Superior temporal gyrus (tissue), 1 donor: Measurements from ENCODE around the gene CATSPER3.

Source experiments
- DNase-seq: peaks from one replicate; pipeline ENCODE4 v3.0.0-alpha.2; 2016; ENCODE audit errors: extremely low spot score

Gene CATSPER3

GRCh38 chr5:135029477-135030122, 61.9 kb downstream of the CATSPER3 start:
- DNase-seq, result no peak

DNA sequence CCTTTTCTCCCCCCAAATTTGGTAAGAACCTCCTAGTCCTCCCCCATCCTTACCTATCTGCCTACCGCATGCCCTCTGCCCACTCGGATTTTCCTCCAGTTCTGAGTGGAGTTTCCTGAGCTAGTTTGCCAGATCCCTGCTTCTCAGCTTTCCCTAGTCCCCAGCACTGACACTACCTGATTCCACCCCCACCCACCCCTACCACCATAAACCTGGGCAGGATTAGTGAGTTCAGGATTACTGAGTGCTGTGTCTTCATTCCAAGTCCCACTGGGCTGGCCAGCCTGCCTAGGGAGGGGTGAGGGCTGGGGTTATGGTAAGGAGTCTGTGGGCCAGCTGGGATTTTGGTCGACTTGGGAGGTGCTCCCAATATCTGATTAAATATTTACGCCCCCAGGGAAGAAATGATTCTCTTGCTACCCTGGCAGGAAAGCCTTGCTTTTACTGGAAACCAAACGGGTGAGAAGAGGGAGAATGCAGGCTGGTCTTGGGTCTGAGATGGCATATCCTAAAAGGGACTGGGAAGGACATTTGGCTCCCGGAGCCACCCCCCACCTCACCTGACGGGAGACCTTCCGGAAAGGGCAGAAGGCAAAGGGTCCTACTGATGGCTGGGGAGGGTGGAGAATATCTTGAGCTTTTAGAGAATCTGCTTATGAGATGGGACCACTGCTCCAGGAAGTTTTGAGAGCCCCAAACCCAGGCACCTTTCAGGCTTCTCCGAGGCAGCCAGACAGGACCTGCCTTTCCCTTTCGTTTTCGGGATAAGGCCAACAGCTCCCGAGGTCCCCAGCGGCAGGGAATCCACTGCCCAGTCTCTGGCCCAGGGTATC, 62.6 kb downstream of the CATSPER3 start:
- DNase-seq, result no peak

DNA sequence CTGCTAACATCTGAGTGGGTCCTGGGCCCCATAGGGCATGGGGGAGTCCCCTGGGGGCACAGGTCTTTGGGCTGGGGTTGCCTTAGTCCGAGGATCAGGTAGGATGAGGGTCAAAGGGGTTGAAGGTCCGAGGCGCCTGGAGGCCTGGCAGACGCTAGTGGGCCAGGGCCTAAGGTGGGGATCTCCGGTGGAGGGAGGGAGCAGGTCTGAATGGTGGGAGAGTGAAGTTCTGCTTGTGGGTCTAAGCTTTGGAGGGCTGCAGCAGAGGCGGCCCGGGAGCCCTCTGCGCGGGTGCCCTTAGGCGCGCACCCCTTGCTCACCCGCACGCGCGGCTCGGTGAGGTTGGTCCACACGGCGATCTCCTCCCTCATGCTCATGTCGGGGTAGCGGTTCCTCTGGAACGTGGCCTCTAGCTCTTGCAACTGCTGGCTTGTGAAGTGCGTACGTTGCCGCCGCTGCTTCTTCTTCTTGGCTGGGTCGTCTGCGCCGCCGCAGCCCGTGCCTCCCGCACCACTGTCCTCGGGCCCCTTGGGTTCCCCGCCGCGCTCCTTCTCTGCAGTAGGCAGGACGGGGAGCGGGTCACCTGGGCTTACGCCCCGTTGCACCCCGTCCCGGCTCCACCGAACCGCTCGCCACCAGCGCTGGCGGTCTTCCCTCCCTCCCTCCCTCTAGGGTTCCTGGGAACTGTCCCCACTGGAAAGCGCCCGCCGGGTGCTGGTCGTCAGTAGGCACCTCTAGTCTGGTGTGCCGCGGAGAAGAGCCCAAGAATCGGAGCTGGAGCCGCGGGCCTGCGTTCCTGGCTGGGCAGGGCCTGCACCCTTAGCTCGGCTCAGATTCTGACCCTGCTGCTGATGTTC, 63.5 kb downstream of the CATSPER3 start:
- DNase-seq, result no peak

DNA sequence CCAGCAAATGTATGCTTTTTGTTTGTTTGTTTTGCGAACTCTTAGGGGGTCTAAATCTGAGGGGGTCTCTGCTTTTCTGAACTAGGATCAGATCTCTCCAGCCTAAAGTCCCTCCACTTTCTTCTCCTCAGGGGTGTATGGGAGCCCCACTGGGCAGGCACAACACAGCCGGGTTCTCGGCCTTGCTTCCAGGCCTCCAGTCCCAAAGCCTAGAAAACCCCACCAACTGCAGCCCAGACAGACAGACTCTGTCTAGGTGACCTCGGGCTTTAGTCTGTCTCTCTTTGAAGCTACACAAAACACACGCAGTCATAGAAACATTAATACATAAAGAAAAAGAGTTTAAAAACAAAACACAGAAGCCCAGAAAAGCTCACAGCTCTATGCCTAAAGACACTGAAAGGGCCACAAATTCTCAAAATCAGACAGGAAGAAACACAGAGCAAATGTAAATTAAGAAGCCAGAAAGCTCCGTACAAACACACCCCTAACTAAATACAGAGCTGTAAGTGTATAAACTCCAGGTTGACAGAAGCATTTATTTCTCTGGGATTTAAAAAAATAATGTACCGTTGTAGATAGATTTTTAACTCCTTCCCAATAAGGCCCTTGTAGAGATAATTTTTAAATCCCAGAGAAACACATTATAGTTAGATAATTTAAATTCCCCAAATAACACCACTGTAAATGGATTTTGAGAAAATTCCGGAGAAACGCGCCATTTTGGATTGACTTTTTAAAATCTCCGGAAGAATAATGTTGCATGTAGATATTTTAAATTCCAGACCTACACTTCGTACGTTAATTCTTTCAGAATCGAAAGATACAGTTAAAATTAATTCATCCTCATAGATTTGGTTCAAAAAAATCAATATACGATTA, 64.3 kb downstream of the CATSPER3 start:
- DNase-seq, result no peak

- no peak for DNase-seq
Measured at GRCh38 chr5:135032695-135032998, 64.9 kb downstream of the CATSPER3 start.

DNA sequence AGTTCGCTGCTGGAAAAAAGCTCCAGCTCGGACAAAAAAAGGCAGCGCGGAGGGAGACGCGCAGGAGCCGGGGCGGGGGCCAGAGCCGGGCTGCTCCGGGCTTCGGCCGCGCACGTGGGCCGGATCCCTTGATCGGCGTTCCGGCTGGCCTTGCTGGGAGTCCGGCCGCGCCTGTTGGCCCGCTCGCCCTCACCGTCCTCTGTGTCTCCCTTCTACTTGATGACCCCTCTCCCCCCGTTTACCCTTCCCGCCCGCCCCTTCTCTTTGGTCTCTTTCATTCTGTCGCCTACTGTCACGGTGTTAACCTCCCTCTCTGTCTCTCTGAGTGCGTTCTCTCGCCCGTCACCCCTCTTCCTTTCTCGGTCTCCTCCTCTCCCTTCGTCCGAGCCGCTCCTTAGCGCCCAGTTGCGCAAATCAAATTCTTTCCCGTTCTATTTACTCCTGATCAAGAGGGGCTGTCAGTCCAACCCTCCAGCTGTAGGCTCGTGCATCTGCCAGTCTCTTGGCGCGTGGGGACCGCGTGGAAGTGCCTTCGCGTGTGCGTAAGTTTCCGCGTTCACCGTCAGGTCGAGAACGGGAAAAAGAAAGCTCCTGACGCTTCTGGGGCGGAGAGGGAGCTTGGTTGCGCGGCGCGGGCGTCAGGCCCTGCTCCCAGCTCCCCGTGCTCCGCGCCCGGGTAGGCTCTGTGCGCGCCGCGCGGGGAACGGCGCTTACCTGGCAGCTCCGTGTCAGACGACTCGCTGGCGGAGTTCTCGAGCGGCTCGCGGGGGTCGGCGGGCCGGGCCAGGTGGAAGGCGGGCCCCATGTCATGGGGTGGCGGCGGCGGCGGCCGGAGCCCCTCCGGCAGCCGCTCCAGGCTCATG, 65.5 kb downstream of the CATSPER3 start:
- no peak for DNase-seq

- DNase-seq, result no peak
Measured at GRCh38 chr5:135033901-135034235, 66.2 kb downstream of the CATSPER3 start, which contains the start of gene PITX1. PITX1 (minus strand) TSS chr5:135034228; CDS start chr5:135033881, 347 bp downstream.

DNA sequence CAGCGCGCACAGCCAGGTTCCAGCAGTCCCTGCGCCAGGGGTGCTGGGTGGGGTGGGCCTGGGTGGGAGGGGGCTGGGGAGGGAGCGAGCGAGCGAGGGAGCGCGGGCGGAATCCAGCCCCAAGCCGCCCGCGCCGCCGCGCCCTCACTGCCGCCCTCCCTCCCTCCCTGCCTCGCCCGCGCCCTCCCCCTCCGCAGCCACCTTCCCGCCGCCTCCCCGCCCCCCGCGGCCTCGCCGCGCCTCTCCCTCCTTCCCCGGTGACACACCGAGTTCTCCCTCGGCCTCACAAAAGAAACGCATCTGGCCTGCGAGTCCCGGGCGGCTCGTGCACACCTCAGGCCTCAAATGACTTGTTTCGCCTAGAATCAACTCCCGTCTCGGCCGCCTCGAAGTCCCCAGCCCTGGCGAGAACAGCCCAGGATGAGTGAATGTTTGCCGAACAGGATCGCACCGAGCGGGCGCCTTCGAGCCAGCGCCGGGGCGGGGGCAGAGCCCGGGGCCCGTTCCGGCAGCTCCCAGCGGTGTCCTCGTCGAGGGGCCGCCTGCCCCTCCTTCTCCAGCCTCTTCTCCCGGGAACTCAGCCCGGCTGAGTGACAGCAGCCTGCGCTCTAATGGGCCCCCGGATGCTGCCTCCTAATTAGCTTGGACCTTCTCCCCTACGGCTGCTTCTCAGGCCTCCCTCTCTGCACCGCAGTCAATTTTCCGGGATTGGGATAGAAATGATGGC, 66.7 kb downstream of the CATSPER3 start:
- no peak for DNase-seq

- DNase-seq, result no peak
Measured at GRCh38 chr5:135034963-135035677, 67.4 kb downstream of the CATSPER3 start.

- no peak for DNase-seq
Measured at GRCh38 chr5:135035678-135036030, 67.9 kb downstream of the CATSPER3 start.

- DNase-seq, result no peak
Measured at GRCh38 chr5:135036405-135036804, 68.7 kb downstream of the CATSPER3 start.

- no peak for DNase-seq
Measured at GRCh38 chr5:135037519-135038204, 70.0 kb downstream of the CATSPER3 start.

GRCh38 chr5:135038205-135038812, 70.6 kb downstream of the CATSPER3 start:
- no peak for DNase-seq

GRCh38 chr5:135038813-135039270, 71.1 kb downstream of the CATSPER3 start:
- no peak for DNase-seq

GRCh38 chr5:135039271-135040033, 71.7 kb downstream of the CATSPER3 start:
- no peak for DNase-seq

DNA sequence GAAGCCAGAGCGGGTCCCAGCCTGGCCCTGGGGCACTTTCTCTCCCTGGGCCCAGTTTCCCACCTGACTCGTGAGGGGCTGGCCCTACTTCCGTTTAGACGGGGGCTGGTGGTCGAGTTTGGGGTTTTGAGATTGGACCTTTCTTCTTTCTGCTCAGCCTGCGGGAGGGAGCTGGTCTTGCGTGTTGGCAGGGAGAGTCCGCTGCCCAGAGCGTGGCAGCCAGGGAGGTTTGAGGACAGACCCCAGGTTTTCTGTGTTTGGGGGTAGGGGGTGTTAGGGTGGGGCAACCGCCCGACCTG, 72.3 kb downstream of the CATSPER3 start:
- DNase-seq, result no peak

GRCh38 chr5:135040333-135041144, 72.8 kb downstream of the CATSPER3 start:
- DNase-seq, result no peak
